A673 (cell line): ENCODE measurements around the gene SH3BP5L. TPM values are rescaled to one million over a fixed set of nuclear protein-coding genes. Genes with fewer than 3 reads are reported as not detected.

Experiments
- BruUV-seq: library from RNA; stranded (reverse); fragments of 400-500 nt; replicated peaks from 2 replicates; lab custom pipeline; 2021; lab: Mats Ljungman, UMichigan
- CTCF ChIA-PET: fragments of 300-600 bp; sonication (Branson Sonifier 250); formaldehyde crosslinking; loops from one replicate; lab custom pipeline; 2022; ENCODE audit warnings: antibody characterized with exemption; lab: Charles Lee
- POLR2A ChIA-PET: fragments of 300-600 bp; sonication (Branson Sonifier 250); formaldehyde crosslinking; loops from one replicate; lab custom pipeline; 2022; ENCODE audit warnings: antibody characterized with exemption; ENCODE audit not compliant: low non-redundant PET; lab: Charles Lee
- DNase-seq: peaks from one replicate; pipeline ENCODE4 v3.0.0-alpha.2; 2015; ENCODE audit warnings: low spot score
- H3K27ac ChIP-seq: fragments of 200-600 bp; sonication (generic); 2 replicates; pipeline ENCODE4 v1.5.1; 2016; ENCODE audit warnings: mixed run types, low read depth, mild to moderate bottlenecking, mixed read lengths, antibody characterized with exemption, low read length; ENCODE audit not compliant: poor library complexity, severe bottlenecking
- H3K27me3 ChIP-seq: fragments of 200-600 bp; sonication (generic); replicated peaks from 2 replicates; pipeline ENCODE4 v1.6.1; 2017; ENCODE audit warnings: mixed run types, low read depth, mild to moderate bottlenecking, mixed read lengths, antibody characterized with exemption, low read length; ENCODE audit not compliant: insufficient read depth, poor library complexity
- H3K36me3 ChIP-seq: fragments of 200-600 bp; sonication (generic); 2 replicates; pipeline ENCODE4 v1.6.1; 2016; ENCODE audit warnings: mixed run types, mild to moderate bottlenecking, mixed read lengths, antibody characterized with exemption, low read length; ENCODE audit not compliant: insufficient read depth, poor library complexity, severe bottlenecking
- H3K4me1 ChIP-seq: fragments of 200-600 bp; sonication (generic); 2 replicates; pipeline ENCODE4 v1.6.1; 2017; ENCODE audit warnings: mixed run types, mild to moderate bottlenecking, mixed read lengths, antibody characterized with exemption, low read length; ENCODE audit not compliant: insufficient read depth, poor library complexity, severe bottlenecking
- H3K4me3 ChIP-seq: fragments of 200-600 bp; sonication (generic); 2 replicates; pipeline ENCODE4 v1.5.1; 2016; ENCODE audit warnings: low read depth, mixed run types, mild to moderate bottlenecking, mixed read lengths, low read length; ENCODE audit not compliant: poor library complexity, severe bottlenecking
- H3K9me3 ChIP-seq: fragments of 200-600 bp; sonication (generic); 2 replicates; pipeline ENCODE4 v1.6.1; 2016; ENCODE audit warnings: mixed run types, low read depth, mild to moderate bottlenecking, mixed read lengths, antibody characterized with exemption, low read length; ENCODE audit not compliant: poor library complexity, severe bottlenecking
- CTCF ChIP-seq: fragments of 300-800, 200-600 bp; sonication (generic); conservative IDR thresholded peaks from 2 replicates; pipeline ENCODE4 v1.5.1; 2017; ENCODE audit warnings: low read depth, mild to moderate bottlenecking, antibody characterized with exemption, low read length, moderate library complexity, mixed read lengths
- EZH2 ChIP-seq: fragments of 200-600 bp; sonication (generic); IDR thresholded peaks from 2 replicates; pipeline ENCODE4 v1.6.1; 2017; ENCODE audit warnings: borderline replicate concordance, low read depth, mild to moderate bottlenecking, mixed read lengths, antibody characterized with exemption, low read length; ENCODE audit not compliant: poor library complexity, severe bottlenecking
- intact Hi-C: fragments of 100-400 bp; cut with micrococcal nuclease; formaldehyde crosslinking; loops from one replicate; pipeline ENCODE4 v1.10.0; 2022; ENCODE audit not compliant: unreplicated experiment
- total RNA-seq: library from RNA; stranded (reverse); gene quantifications from 2 replicates; pipeline ENCODE4 v1.2.3, GENCODE V29; 2021

The SH3BP5L gene
- total RNA-seq, 1 experiment from 2014 or later = 28.6 TPM

- no peak for DNase-seq
- BruUV-seq = no TSS peak
- Histone ChIP-seq H3K27ac (no peak overlapping the region), H3K4me1 (peaks cover 11% of the 10 kb centered on the region), H3K27me3 (no peaks in the 10 kb centered on the region), H3K36me3 (peaks cover 14% of the 10 kb centered on the region), H3K9me3 (no peaks in the 10 kb centered on the region), H3K4me3 (no peak overlapping the region)
- CTCF ChIA-PET = no interaction called here
- no peak for TF ChIP-seq EZH2
- TF ChIP-seq CTCF = no peak
- intact Hi-C loops = no loop called here
- POLR2A ChIA-PET = interaction anchor here (0.6 kb wide), 1 partner anchor 56 kb away, joined by 3 read pairs; no protein-coding TSS in a partner anchor
These were observed 3.3 kb downstream of the SH3BP5L start for GRCh38 chr1:248822148-248823032.

- no peak for TF ChIP-seq CTCF
- TF ChIP-seq EZH2 = no peak
- ChIA-PET POLR2A (no interaction called here), CTCF (no interaction called here)
- no peak overlapping the region for H3K27ac ChIP-seq
- DNase-seq = no peak
- no TSS peak for BruUV-seq
- H3K27me3 ChIP-seq = no peaks in the 10 kb centered on the region
- peaks cover 9% of the 10 kb centered on the region for H3K4me1 ChIP-seq
- H3K9me3 ChIP-seq = no peaks in the 10 kb centered on the region
- H3K36me3 ChIP-seq = peaks cover 14% of the 10 kb centered on the region
- no peak overlapping the region for H3K4me3 ChIP-seq
- intact Hi-C loops = no loop called here
These were observed 4.1 kb downstream of the SH3BP5L start for GRCh38 chr1:248821641-248822040.

GRCh38 chr1:248821101-248821500 is 4.6 kb downstream of the SH3BP5L start:
- no peak for DNase-seq
- intact Hi-C loops = no loop called here
- no peak overlapping the region for H3K27ac ChIP-seq
- H3K9me3 ChIP-seq = no peaks in the 10 kb centered on the region
- H3K36me3 ChIP-seq = peaks cover 19% of the 10 kb centered on the region
- POLR2A ChIA-PET = no interaction called here
- H3K4me1 ChIP-seq = peaks cover 9% of the 10 kb centered on the region
- H3K27me3 ChIP-seq = no peaks in the 10 kb centered on the region
- CTCF ChIA-PET = no interaction called here
- no TSS peak for BruUV-seq
- no peak for TF ChIP-seq CTCF
- TF ChIP-seq EZH2 = no peak
- H3K4me3 ChIP-seq = no peak overlapping the region
